K562 (cell line): ENCODE results near the gene SGK1. TPM values are rescaled to one million over a fixed set of nuclear protein-coding genes. Genes with fewer than 3 reads are reported as not detected.

Experiments
- ATAC-seq: fragments of 200-7000 bp; cut with Tn5 transposase; 3 replicates; pipeline ENCODE4 v1.9.1; 2020; ENCODE audit warnings: moderate library complexity
- BruUV-seq: library from RNA; stranded (reverse); fragments of 400-500 nt; replicated peaks from 2 replicates; lab custom pipeline; 2021; lab: Mats Ljungman, UMichigan
- CTCF ChIA-PET: fragments of 300-600 bp; formaldehyde crosslinking; extraction: SDS; loops from one replicate; lab custom pipeline; 2021; ENCODE audit warnings: low intra/inter-chr PET ratio; lab: Yijun Ruan, JAX
- POLR2A ChIA-PET: fragments of 300-600, 350-650 bp; sonication (Branson Sonifier 250); formaldehyde crosslinking; extraction: SDS; loops from one replicate; lab custom pipeline; 2021; ENCODE audit warnings: antibody characterized with exemption, inconsistent platforms; lab: Yijun Ruan, JAX
- DNase-seq, 4 experiments: peaks; one replicate each; pipeline versions ENCODE4 v3.0.0 to v3.0.0-alpha.2; 2011 to 2018; ENCODE audit warnings: low spot score in 3 of 4, mixed read lengths in 3 of 4; ENCODE audit errors: extremely low read depth in 1 of 4
- FAIRE-seq: peaks from 2 replicates; lab custom pipeline; 2011; peaks lifted over from hg19 to GRCh38; lab: Jason Lieb, UNC
- H2AFZ ChIP-seq: 2 replicates; pipeline ENCODE4 v1.6.0; 2011; ENCODE audit warnings: low read depth, low read length, control low read depth, inconsistent platforms
- H3K27ac ChIP-seq: fragments of 200-600 bp; 3 replicates; pipeline ENCODE4 v1.8.0; 2011; ENCODE audit warnings: low read depth, mild to moderate bottlenecking, control low read depth, inconsistent platforms, low read length, moderate library complexity, mixed read lengths; ENCODE audit errors: extremely low read depth
- H3K27me3 ChIP-seq, 2 experiments: fragments of 300-600 bp in 1 of 2; 2 replicates in 1 of 2; 3 replicates in 1 of 2; pipeline versions ENCODE4 v1.6.0 to v1.8.0; 2011; ENCODE audit warnings: inconsistent platforms in 2 of 2, low read length in 2 of 2, mild to moderate bottlenecking in 1 of 2, mixed read lengths in 1 of 2, moderate library complexity in 1 of 2; ENCODE audit not compliant: control insufficient read depth in 2 of 2, insufficient read depth in 2 of 2
- H3K36me3 ChIP-seq: fragments of 300-600 bp; 3 replicates; pipeline ENCODE4 v1.8.0; 2011; ENCODE audit warnings: mild to moderate bottlenecking, low read length, inconsistent platforms; ENCODE audit not compliant: control insufficient read depth, insufficient read depth
- H3K4me1 ChIP-seq, 2 experiments: fragments of 200-600 bp in 1 of 2; replicated peaks in 1 of 2; 2 replicates in 1 of 2; 3 replicates in 1 of 2; pipeline versions ENCODE4 v1.5.1 to v1.8.0; 2011; ENCODE audit warnings: inconsistent platforms in 2 of 2, low read length in 2 of 2, mild to moderate bottlenecking in 1 of 2, mixed read lengths in 1 of 2, moderate library complexity in 1 of 2; ENCODE audit not compliant: control insufficient read depth in 2 of 2, insufficient read depth in 2 of 2
- H3K4me2 ChIP-seq: 2 replicates; pipeline ENCODE4 v1.6.1; 2011; ENCODE audit warnings: low read length, control low read depth, inconsistent platforms, mixed read lengths; ENCODE audit not compliant: insufficient read depth
- H3K4me3 ChIP-seq: fragments of 200-600 bp; sonication (generic), shearing (Covaris generic); 2 replicates; pipeline ENCODE4 v1.5.1; 2016; ENCODE audit warnings: control low read depth, inconsistent platforms
- H3K79me2 ChIP-seq: fragments of 200-600 bp; 3 replicates; pipeline ENCODE4 v1.8.0; 2011; ENCODE audit warnings: low read length, inconsistent platforms; ENCODE audit not compliant: control insufficient read depth, insufficient read depth
- H3K9ac ChIP-seq, 2 experiments: 2 replicates each; pipeline versions ENCODE4 v1.6.0 to v1.6.1; 2011; ENCODE audit warnings: low read depth in 2 of 2, low read length in 2 of 2, control low read depth in 1 of 2, inconsistent platforms in 1 of 2, mild to moderate bottlenecking in 1 of 2, mixed read lengths in 1 of 2; ENCODE audit not compliant: insufficient read depth in 1 of 2
- H3K9me1 ChIP-seq: one replicate; pipeline ENCODE4 v1.6.0; 2011; ENCODE audit warnings: inconsistent platforms, mild to moderate bottlenecking, low read length, moderate library complexity; ENCODE audit not compliant: control insufficient read depth, insufficient read depth
- H3K9me3 ChIP-seq: replicated peaks from 2 replicates; pipeline ENCODE4 v1.5.1; 2011; ENCODE audit warnings: low read depth, low read length, inconsistent platforms; ENCODE audit not compliant: control insufficient read depth, insufficient read depth
- H4K20me1 ChIP-seq: replicated peaks from 2 replicates; pipeline ENCODE4 v1.6.1; 2011; ENCODE audit warnings: low read length, inconsistent platforms, mixed read lengths; ENCODE audit not compliant: control insufficient read depth, insufficient read depth
- AFF1 ChIP-seq, 2 experiments: fragments of 450-650 bp; IDR thresholded peaks; 2 replicates each; pipeline ENCODE4 v1.6.1; 2018; ENCODE audit warnings: mild to moderate bottlenecking in 2 of 2, low read depth in 1 of 2; ENCODE audit not compliant: partially characterized antibody in 2 of 2
- ATF7 ChIP-seq: fragments of 450-650 bp; IDR thresholded peaks from 2 replicates; pipeline ENCODE4 v1.7.1; 2014; ENCODE audit warnings: mild to moderate bottlenecking, moderate library complexity
- CBX3 ChIP-seq, 2 experiments: IDR thresholded peaks; 1 replicate in 1 of 2; 2 replicates in 1 of 2; pipeline ENCODE4 v1.6.1; 2012; ENCODE audit warnings: inconsistent platforms in 2 of 2, low read length in 2 of 2, borderline replicate concordance in 1 of 2, control low read depth in 1 of 2
- CEBPG ChIP-seq, 3 experiments: fragments of 200-800 bp in 1 of 3; sonication (Bioruptor generic) in 1 of 3; sonication (generic) in 1 of 3; formaldehyde crosslinking in 1 of 3; IDR thresholded peaks in 2 of 3; conservative IDR thresholded peaks in 1 of 3; 2 replicates each; pipeline versions ENCODE4 v1.6.1 to v1.8.0; 2016 to 2022; ENCODE audit warnings: missing compliant biosample characterization in 2 of 3, missing genetic modification characterization in 2 of 3, mild to moderate bottlenecking in 1 of 3, missing genetic modification reagents in 1 of 3
- GATAD2B ChIP-seq: fragments of 450-650 bp; IDR thresholded peaks from 2 replicates; pipeline ENCODE4 v1.6.1; 2017; ENCODE audit warnings: mild to moderate bottlenecking, borderline replicate concordance
- ILK ChIP-seq: fragments of 450-650 bp; IDR thresholded peaks from 2 replicates; pipeline ENCODE4 v1.6.1; 2016; ENCODE audit warnings: missing genetic modification characterization, low read depth, mild to moderate bottlenecking, missing compliant biosample characterization, moderate library complexity, borderline replicate concordance
- JUND ChIP-seq, 2 experiments: IDR thresholded peaks; 2 replicates in 1 of 2; 3 replicates in 1 of 2; pipeline ENCODE4 v1.6.1; 2011; ENCODE audit warnings: borderline replicate concordance in 2 of 2, low read depth in 2 of 2, low read length in 2 of 2, improper control_type of control experiment in 1 of 2, missing biosample characterization in 1 of 2, missing genetic modification characterization in 1 of 2, missing genetic modification reagents in 1 of 2
- MAFF ChIP-seq: IDR thresholded peaks from 2 replicates; pipeline ENCODE4 v1.6.1; 2012; ENCODE audit warnings: low read length, improper control_type of control experiment
- MXI1 ChIP-seq: IDR thresholded peaks from 2 replicates; pipeline ENCODE4 v1.6.1; 2011; ENCODE audit warnings: low read depth, mild to moderate bottlenecking, improper control_type of control experiment, low read length
- NFE2 ChIP-seq: IDR thresholded peaks from 2 replicates; pipeline ENCODE4 v1.6.1; 2014; ENCODE audit warnings: antibody characterized with exemption, low read depth
- NONO ChIP-seq, 2 experiments: fragments of 200-400 bp in 1 of 2; fragments of 450-650 bp in 1 of 2; formaldehyde crosslinking in 1 of 2; IDR thresholded peaks; 2 replicates each; pipeline ENCODE4 v1.6.1; 2017; ENCODE audit warnings: low read depth in 2 of 2, mild to moderate bottlenecking in 2 of 2, moderate library complexity in 2 of 2, low read length in 1 of 2
- POLR3G ChIP-seq: IDR thresholded peaks from 2 replicates; pipeline ENCODE4 v1.6.1; 2011; ENCODE audit not compliant: insufficient read length, insufficient replicate concordance; ENCODE audit errors: extremely low read depth
- SMARCA4 ChIP-seq: fragments of 450-650 bp; IDR thresholded peaks from 2 replicates; pipeline ENCODE4 v1.6.1; 2016
- STAG1 ChIP-seq: sonication (generic); formaldehyde crosslinking; IDR thresholded peaks from 2 replicates; pipeline ENCODE4 v1.5.0; 2020; ENCODE audit warnings: missing genetic modification reagents, borderline replicate concordance
- ZNF121 ChIP-seq: sonication (generic); formaldehyde crosslinking; conservative IDR thresholded peaks from 2 replicates; pipeline ENCODE4 v1.8.0; 2022; ENCODE audit warnings: missing genetic modification reagents
- WGBS: fragments of 100-300 bp; shearing (Covaris generic); methylation state at CpG from one replicate; pipeline ENCODE4 v1.1.6; 2016; ENCODE audit warnings: low coverage, mixed read lengths; ENCODE audit not compliant: insufficient coverage; ENCODE audit errors: missing lambda C conversion rate; 5-methylcytosine and 5-hydroxymethylcytosine counted together
- in situ Hi-C: fragments of 300-500 bp; cut with MboI; formaldehyde crosslinking; loops from 4 replicates; pipeline ENCODE4 v1.15.0; 2018; ENCODE audit warnings: inconsistent platforms, mixed read lengths
- intact Hi-C: fragments of 100-400 bp; cut with micrococcal nuclease; formaldehyde crosslinking; loops from 2 replicates; pipeline ENCODE4 v1.14.2; 2022
- polyA plus RNA-seq, 8 experiments: library from polyadenylated mRNA; depleted of rRNA in 4 of 8; stranded (reverse) in 5 of 8; unstranded in 3 of 8; fragments of >200 nt; fragmentation: Nextera tagmentation in 2 of 8; fragmentation: Illumina TruSeq in 1 of 8; extraction: Ambion mirVana in 2 of 8; extraction: Trizol in 1 of 8; gene quantifications; 2 replicates each; pipeline versions ENCODE4 v1.2.1 to v1.2.3, GENCODE V29; 2011 to 2014; ENCODE audit warnings: inconsistent platforms in 1 of 8, missing spikeins in 1 of 8
- total RNA-seq, 7 experiments: library from RNA; depleted of rRNA in 6 of 7; stranded (reverse); fragments of >200 nt in 6 of 7; fragmentation: Illumina TruSeq in 2 of 7; extraction: Trizol in 2 of 7; gene quantifications; 2 replicates each; pipeline versions ENCODE4 v1.2.1 to v1.2.3, GENCODE V29; 2011 to 2021; ENCODE audit warnings: low replicate concordance in 1 of 7
- TF ChIP-seq, protein P1 (sequence below), 2 experiments: fragments of 450-650 bp in 1 of 2; sonication (generic) in 1 of 2; formaldehyde crosslinking in 1 of 2; IDR thresholded peaks in 1 of 2; conservative IDR thresholded peaks in 1 of 2; 2 replicates each; pipeline versions ENCODE4 v1.6.1 to v1.8.1; 2016 to 2023; ENCODE audit warnings: mild to moderate bottlenecking in 2 of 2, moderate library complexity in 2 of 2, inconsistent platforms in 1 of 2, missing genetic modification reagents in 1 of 2

The SGK1 gene
- total and polyA plus RNA-seq, 9 of the 15 experiments (the other 6 are each of a cell fraction or from before 2014, with no cell fraction given) = 3.5 to 7.2 (median 3.9) TPM

- Histone ChIP-seq H3K4me2 (peak overlapping the region; percentile 28; the same call in 1 of the 2 replicates), H2AFZ (peak overlapping the region; percentile 81), H3K4me3 (no peak overlapping the region), H3K9me3 (no peaks in the 10 kb centered on the region), H3K27me3 (no peaks in the 10 kb centered on the region), H3K4me1 (peaks cover 0 to 17% of the 10 kb centered on the region in 2 experiments; a peak in 3 of 5 replicates), H3K9ac (no peak overlapping the region), H3K27ac (no peak overlapping the region), H3K36me3 (no peaks in the 10 kb centered on the region), H4K20me1 (no peaks in the 10 kb centered on the region), H3K79me2 (no peaks in the 10 kb centered on the region), H3K9me1 (no peaks in the 10 kb centered on the region)
- peak in 3 of 4 experiments; percentile 23 to 66 (median 29) for DNase-seq
- FAIRE-seq = peak; percentile 75
- ChIA-PET CTCF (no interaction called here), POLR2A (interaction anchor here (0.9 kb wide), 1 partner anchor 27 kb away, joined by 3 read pairs; no protein-coding TSS in a partner anchor)
- intact Hi-C loops (loop anchor here (5.0 kb wide), 1 partner anchor 35 kb away; no protein-coding TSS in a partner anchor), in situ Hi-C loops (no loop called here)
- no TSS peak for BruUV-seq
- 4% methylated on average over 8 of the region's 9 CpGs for WGBS
- peak; percentile 95 for ATAC-seq
- TF ChIP-seq NONO (IDR thresholded peaks at IDR 0.05; ENCODE audit: low read depth in 2 of 2, low read length in 1 of 2) (no peak), ZNF121 (CRISPR knock-in tag) (no peak), ILK (no peak), GATAD2B (no peak), NFE2 (peak; percentile 75), CEBPG (CRISPR knock-in tag; IDR thresholded peaks at IDR 0.05) (no peak), CEBPG (tag; conservative IDR thresholded peaks at IDR 0.05 in 1 of 2, IDR thresholded peaks at IDR 0.05 in 1 of 2) (no peak), STAG1 (CRISPR knock-in tag) (no peak), ATF7 (0 out of 2 replicates have a peak, but pooled peaks have one; percentile 34), MAFF (peak; percentile 27; the same call in 1 of the 2 replicates), POLR3G (no peak), AFF1 (IDR thresholded peaks at IDR 0.05; ENCODE audit: low read depth in 1 of 2, partially characterized antibody in 2 of 2) (no peak), CBX3 (IDR thresholded peaks at IDR 0.05; ENCODE audit: borderline replicate concordance in 1 of 2, low read length in 2 of 2) (no peak), MXI1 (no peak), JUND (IDR thresholded peaks at IDR 0.05; ENCODE audit: borderline replicate concordance, low read depth, low read length) (peak; percentile 58; the same call in 1 of the 2 replicates), JUND (tag; IDR thresholded peaks at IDR 0.05; ENCODE audit: borderline replicate concordance, low read depth, low read length) (peak; percentile 39; the same call in 1 of the 3 replicates), SMARCA4 (peak; percentile 26; the same call in 1 of the 2 replicates)
- TF ChIP-seq, protein P1, sequence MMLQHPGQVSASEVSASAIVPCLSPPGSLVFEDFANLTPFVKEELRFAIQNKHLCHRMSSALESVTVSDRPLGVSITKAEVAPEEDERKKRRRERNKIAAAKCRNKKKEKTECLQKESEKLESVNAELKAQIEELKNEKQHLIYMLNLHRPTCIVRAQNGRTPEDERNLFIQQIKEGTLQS (IDR thresholded peaks at IDR 0.05) = no peak
- TF ChIP-seq, protein P1 (CRISPR knock-in tag; conservative IDR thresholded peaks at IDR 0.05) = no peak
These were observed 170.8 kb downstream of the SGK1 start for GRCh38 chr6:134147034-134147533.
